SK-N-SH (cell line): ENCODE measurements around the gene VGLL4. TPM values are rescaled to one million over a fixed set of nuclear protein-coding genes. Genes with fewer than 3 reads are reported as not detected.

Experiments used
- CTCF ChIA-PET: fragments of 300-600, 350-600 bp; formaldehyde crosslinking; extraction: SDS; loops from one replicate; lab custom pipeline; 2021; lab: Yijun Ruan, JAX
- POLR2A ChIA-PET: fragments of 350-600 bp; sonication (Branson Sonifier 250); formaldehyde crosslinking; extraction: SDS; loops from one replicate; lab custom pipeline; 2020; ENCODE audit warnings: antibody characterized with exemption, inconsistent platforms; lab: Yijun Ruan, JAX
- DNase-seq: peaks from one replicate; pipeline ENCODE4 v3.0.0; 2012
- H2AFZ ChIP-seq: fragments of 200-600 bp; sonication (generic); 2 replicates; pipeline ENCODE4 v1.8.1; 2016; ENCODE audit warnings: antibody characterized with exemption, mild to moderate bottlenecking, low read depth
- H3F3A ChIP-seq: fragments of 200-600 bp; sonication (generic); replicated peaks from 2 replicates; pipeline ENCODE3; 2016; ENCODE audit warnings: antibody characterized with exemption, mild to moderate bottlenecking; ENCODE audit not compliant: insufficient read depth
- H3K27ac ChIP-seq, 2 experiments: fragments of 200-500 bp in 1 of 2; fragments of 200-600 bp in 1 of 2; sonication (Bioruptor generic) in 1 of 2; sonication (generic), shearing (Covaris generic) in 1 of 2; 2 replicates each; pipeline versions ENCODE4 v1.5.1 to v1.6.1; 2014 to 2016; ENCODE audit warnings: low read depth in 2 of 2, inconsistent platforms in 1 of 2, low read length in 1 of 2, mild to moderate bottlenecking in 1 of 2, mixed read lengths in 1 of 2
- H3K27me3 ChIP-seq: fragments of 200-600 bp; sonication (generic), shearing (Covaris generic); 2 replicates; pipeline ENCODE4 v1.6.1; 2016; ENCODE audit warnings: mixed run types; ENCODE audit not compliant: insufficient read depth
- H3K36me3 ChIP-seq, 2 experiments: fragments of 200-500 bp in 1 of 2; fragments of 200-600 bp in 1 of 2; sonication (Bioruptor generic) in 1 of 2; sonication (generic) in 1 of 2; replicated peaks in 1 of 2; 2 replicates each; pipeline versions ENCODE3 to v1.5.1; 2014 to 2016; ENCODE audit warnings: low read length in 1 of 2, mild to moderate bottlenecking in 1 of 2; ENCODE audit not compliant: insufficient read depth in 2 of 2, control insufficient read depth in 1 of 2
- H3K4me1 ChIP-seq, 2 experiments: fragments of 200-500 bp in 1 of 2; fragments of 200-600 bp in 1 of 2; sonication (Bioruptor generic) in 1 of 2; sonication (generic), shearing (Covaris generic) in 1 of 2; 2 replicates each; pipeline versions ENCODE4 v1.5.1 to v1.6.1; 2014 to 2016; ENCODE audit warnings: low read depth in 1 of 2, low read length in 1 of 2, mixed run types in 1 of 2; ENCODE audit not compliant: insufficient read depth in 2 of 2, control insufficient read depth in 1 of 2
- H3K4me2 ChIP-seq: fragments of 200-600 bp; sonication (generic), shearing (Covaris generic); 2 replicates; pipeline ENCODE4 v1.6.1; 2017; ENCODE audit warnings: mixed run types
- H3K4me3 ChIP-seq, 2 experiments: fragments of 200-500 bp in 1 of 2; fragments of 200-600 bp in 1 of 2; sonication (Bioruptor generic) in 1 of 2; sonication (generic), shearing (Covaris generic) in 1 of 2; 2 replicates each; pipeline versions ENCODE4 v1.5.1 to v1.8.1; 2014 to 2016; ENCODE audit warnings: low read depth in 2 of 2, inconsistent platforms in 1 of 2, low read length in 1 of 2, mild to moderate bottlenecking in 1 of 2, mixed read lengths in 1 of 2, moderate library complexity in 1 of 2
- H3K79me2 ChIP-seq: fragments of 200-600 bp; sonication (generic); 2 replicates; pipeline ENCODE4 v1.8.1; 2017; ENCODE audit warnings: mild to moderate bottlenecking; ENCODE audit not compliant: insufficient read depth
- H3K9ac ChIP-seq: fragments of 200-600 bp; sonication (generic); 2 replicates; pipeline ENCODE4 v1.6.1; 2017; ENCODE audit warnings: mixed run types
- H3K9me2 ChIP-seq: fragments of 200-600 bp; sonication (generic); 2 replicates; pipeline ENCODE4 v1.6.1; 2017; ENCODE audit warnings: mixed run types
- H3K9me3 ChIP-seq: fragments of 200-600 bp; sonication (generic); 2 replicates; pipeline ENCODE4 v1.6.1; 2017; ENCODE audit warnings: mixed run types, mild to moderate bottlenecking, moderate library complexity
- H4K20me1 ChIP-seq: fragments of 200-600 bp; sonication (generic); 2 replicates; pipeline ENCODE4 v1.6.1; 2017; ENCODE audit warnings: mild to moderate bottlenecking, mixed run types; ENCODE audit not compliant: insufficient read depth
- ELF1 ChIP-seq: IDR thresholded peaks from 2 replicates; pipeline ENCODE4 v1.4.0; 2012
- JUND ChIP-seq: IDR thresholded peaks from 2 replicates; pipeline ENCODE4 v1.4.0; 2012
- MXI1 ChIP-seq: IDR thresholded peaks from 2 replicates; pipeline ENCODE4 v1.6.1; 2012; ENCODE audit warnings: mild to moderate bottlenecking, low read depth, low read length, improper control_type of control experiment
- NFIC ChIP-seq: IDR thresholded peaks from 2 replicates; pipeline ENCODE4 v1.4.0; 2012; ENCODE audit warnings: borderline replicate concordance
- TCF12 ChIP-seq: IDR thresholded peaks from 2 replicates; pipeline ENCODE4 v1.4.0; 2012
- YY1 ChIP-seq: IDR thresholded peaks from 2 replicates; pipeline ENCODE4 v1.4.0; 2012; ENCODE audit warnings: low read depth, mild to moderate bottlenecking
- WGBS: methylation state at CpG from one replicate; pipeline ENCODE4 v1.1.6; 2017; ENCODE audit warnings: low lambda C conversion rate; 5-methylcytosine and 5-hydroxymethylcytosine counted together
- polyA plus RNA-seq, 3 experiments: library from polyadenylated mRNA; depleted of rRNA; stranded (reverse); fragments of >200 nt; gene quantifications; 2 replicates each; pipeline ENCODE4 v1.2.3, GENCODE V29; 2012
- TF ChIP-seq, protein P1 (sequence below): IDR thresholded peaks from 2 replicates; pipeline ENCODE4 v1.4.0; 2012; ENCODE audit warnings: low read depth, borderline replicate concordance
- TF ChIP-seq, protein P2 (sequence below): fragments of 150-350 bp; IDR thresholded peaks from 2 replicates; pipeline ENCODE4 v1.6.1; 2016; ENCODE audit warnings: mild to moderate bottlenecking, low read depth, low read length
- TF ChIP-seq, protein P3 (sequence below): fragments of 150-350 bp; IDR thresholded peaks from 2 replicates; pipeline ENCODE4 v1.6.1; 2017; ENCODE audit warnings: antibody characterized with exemption, low read length, low read depth, borderline replicate concordance

Gene VGLL4
- polyA plus RNA-seq, 1 of the 3 experiments (the other 2 are of a cell fraction): 48.9 TPM

DNA sequence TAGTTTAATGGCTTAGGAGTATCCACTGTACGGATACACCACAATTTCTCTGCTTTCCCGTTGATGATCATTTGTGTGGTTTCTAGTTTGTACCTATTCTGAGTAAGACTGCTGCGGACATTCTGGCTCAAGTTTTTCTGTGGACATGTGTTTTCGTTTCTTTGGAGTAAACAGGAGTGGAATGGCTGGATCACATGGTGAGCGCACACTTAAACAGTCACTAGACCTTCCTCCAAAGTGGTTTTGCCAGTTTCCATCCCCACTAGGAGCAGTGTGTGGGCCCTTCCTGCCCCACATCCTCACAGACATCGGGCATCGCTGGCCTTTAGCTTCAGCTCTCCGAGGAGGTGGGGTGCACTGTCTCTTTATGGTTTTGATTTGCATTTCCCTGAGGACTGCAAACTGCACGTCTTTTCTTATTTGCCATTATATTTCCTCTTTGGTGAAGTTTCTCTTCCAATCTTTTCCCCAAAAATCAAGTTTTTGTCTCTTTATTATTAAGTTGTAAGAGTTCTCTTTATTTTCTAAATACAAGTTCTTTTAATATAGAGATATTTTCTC is 94.1 kb downstream of the VGLL4 start:
- TF ChIP-seq, protein P1, sequence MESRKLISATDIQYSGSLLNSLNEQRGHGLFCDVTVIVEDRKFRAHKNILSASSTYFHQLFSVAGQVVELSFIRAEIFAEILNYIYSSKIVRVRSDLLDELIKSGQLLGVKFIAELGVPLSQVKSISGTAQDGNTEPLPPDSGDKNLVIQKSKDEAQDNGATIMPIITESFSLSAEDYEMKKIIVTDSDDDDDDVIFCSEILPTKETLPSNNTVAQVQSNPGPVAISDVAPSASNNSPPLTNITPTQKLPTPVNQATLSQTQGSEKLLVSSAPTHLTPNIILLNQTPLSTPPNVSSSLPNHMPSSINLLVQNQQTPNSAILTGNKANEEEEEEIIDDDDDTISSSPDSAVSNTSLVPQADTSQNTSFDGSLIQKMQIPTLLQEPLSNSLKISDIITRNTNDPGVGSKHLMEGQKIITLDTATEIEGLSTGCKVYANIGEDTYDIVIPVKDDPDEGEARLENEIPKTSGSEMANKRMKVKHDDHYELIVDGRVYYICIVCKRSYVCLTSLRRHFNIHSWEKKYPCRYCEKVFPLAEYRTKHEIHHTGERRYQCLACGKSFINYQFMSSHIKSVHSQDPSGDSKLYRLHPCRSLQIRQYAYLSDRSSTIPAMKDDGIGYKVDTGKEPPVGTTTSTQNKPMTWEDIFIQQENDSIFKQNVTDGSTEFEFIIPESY: no peak
- Histone ChIP-seq H3K27ac (peak overlapping the region in 1 of 2 experiments; percentile 54; a peak in 1 of 4 replicates), H2AFZ (no peak overlapping the region), H4K20me1 (no peaks in the 10 kb centered on the region), H3K4me3 (no peak overlapping the region), H3K9me2 (no peaks in the 10 kb centered on the region), H3K9me3 (no peaks in the 10 kb centered on the region), H3K27me3 (no peaks in the 10 kb centered on the region), H3F3A (peaks cover 20% of the 10 kb centered on the region), H3K9ac (no peak overlapping the region), H3K4me1 (peaks cover 3 to 8% of the 10 kb centered on the region in 2 experiments; a peak in 2 of 4 replicates), H3K79me2 (peaks cover 5% of the 10 kb centered on the region; the same call in 1 of the 2 replicates), H3K36me3 (peaks cover 8 to 12% of the 10 kb centered on the region in 2 experiments), H3K4me2 (no peak overlapping the region)
- ChIA-PET CTCF (no interaction called here), POLR2A (no interaction called here)
- WGBS: 96% methylated on average over 9 of the region's 9 CpGs
- no peak for DNase-seq

DNA sequence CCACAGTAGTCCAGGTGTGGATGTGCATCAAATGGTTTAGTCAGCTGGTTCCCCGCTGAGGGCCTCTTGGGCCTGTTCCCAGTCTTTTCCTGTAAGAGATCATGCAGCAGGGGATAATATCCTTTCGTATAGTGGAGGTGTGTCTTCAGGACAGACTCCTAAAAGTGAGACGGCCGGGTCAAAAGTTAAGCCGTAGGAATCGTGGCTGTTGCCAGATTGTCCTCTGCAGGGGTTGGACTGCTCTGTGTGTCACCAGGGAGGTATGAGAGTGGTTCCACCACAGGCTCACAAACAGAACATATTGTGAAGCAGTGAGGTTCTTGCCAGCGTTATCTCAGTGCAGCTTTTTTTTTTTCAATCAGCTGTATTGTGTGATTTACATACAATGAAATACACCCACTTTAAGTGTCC is 95.0 kb downstream of the VGLL4 start:
- Histone ChIP-seq H3K4me2 (0 out of 2 replicates have a peak overlapping the region, but pooled peaks have one; percentile 21), H2AFZ (no peak overlapping the region), H3K4me3 (no peak overlapping the region), H3K4me1 (peaks cover 3 to 8% of the 10 kb centered on the region in 2 experiments; a peak in 2 of 4 replicates), H3K9me2 (no peaks in the 10 kb centered on the region), H4K20me1 (no peaks in the 10 kb centered on the region), H3F3A (peaks cover 20% of the 10 kb centered on the region), H3K9ac (no peak overlapping the region), H3K27me3 (no peaks in the 10 kb centered on the region), H3K9me3 (no peaks in the 10 kb centered on the region), H3K36me3 (peaks cover 7 to 8% of the 10 kb centered on the region in 2 experiments), H3K27ac (peak overlapping the region; percentile 14 to 54; a peak in 3 of 4 replicates), H3K79me2 (peaks cover 4% of the 10 kb centered on the region; the same call in 1 of the 2 replicates)
- TF ChIP-seq NFIC: peak; percentile 47
- TF ChIP-seq, protein P2, sequence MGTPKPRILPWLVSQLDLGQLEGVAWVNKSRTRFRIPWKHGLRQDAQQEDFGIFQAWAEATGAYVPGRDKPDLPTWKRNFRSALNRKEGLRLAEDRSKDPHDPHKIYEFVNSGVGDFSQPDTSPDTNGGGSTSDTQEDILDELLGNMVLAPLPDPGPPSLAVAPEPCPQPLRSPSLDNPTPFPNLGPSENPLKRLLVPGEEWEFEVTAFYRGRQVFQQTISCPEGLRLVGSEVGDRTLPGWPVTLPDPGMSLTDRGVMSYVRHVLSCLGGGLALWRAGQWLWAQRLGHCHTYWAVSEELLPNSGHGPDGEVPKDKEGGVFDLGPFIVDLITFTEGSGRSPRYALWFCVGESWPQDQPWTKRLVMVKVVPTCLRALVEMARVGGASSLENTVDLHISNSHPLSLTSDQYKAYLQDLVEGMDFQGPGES: no peak
- TF ChIP-seq, protein P1: no peak
- 0 out of 2 replicates have a peak, but pooled peaks have one; percentile 12 for TF ChIP-seq JUND
- TF ChIP-seq TCF12: 0 out of 2 replicates have a peak, but pooled peaks have one; percentile 36
- TF ChIP-seq MXI1: no peak
- TF ChIP-seq ELF1: no peak
- no peak for TF ChIP-seq YY1
- TF ChIP-seq, protein P3, sequence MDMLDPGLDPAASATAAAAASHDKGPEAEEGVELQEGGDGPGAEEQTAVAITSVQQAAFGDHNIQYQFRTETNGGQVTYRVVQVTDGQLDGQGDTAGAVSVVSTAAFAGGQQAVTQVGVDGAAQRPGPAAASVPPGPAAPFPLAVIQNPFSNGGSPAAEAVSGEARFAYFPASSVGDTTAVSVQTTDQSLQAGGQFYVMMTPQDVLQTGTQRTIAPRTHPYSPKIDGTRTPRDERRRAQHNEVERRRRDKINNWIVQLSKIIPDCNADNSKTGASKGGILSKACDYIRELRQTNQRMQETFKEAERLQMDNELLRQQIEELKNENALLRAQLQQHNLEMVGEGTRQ: no peak
- ChIA-PET CTCF (no interaction called here), POLR2A (no interaction called here)
- DNase-seq: no peak
- WGBS: 60% methylated on average over 7 of the region's 7 CpGs
